HEK293T (cell line): Measurements from ENCODE around the gene ALK.

Experiments used
- CTCF ChIA-PET: fragments of 350-600 bp; formaldehyde crosslinking; extraction: SDS; loops from one replicate; lab custom pipeline; 2021; ENCODE audit warnings: antibody characterized with exemption, inconsistent platforms; lab: Yijun Ruan, JAX
- POLR2A ChIA-PET: fragments of 350-600 bp; formaldehyde crosslinking; extraction: SDS; loops from one replicate; lab custom pipeline; 2020; ENCODE audit warnings: antibody characterized with exemption, inconsistent platforms; lab: Yijun Ruan, JAX
- DNase-seq: peaks from one replicate; pipeline ENCODE4 v3.0.0; 2012; ENCODE audit warnings: mixed read lengths; ENCODE audit errors: extremely low spot score
- ARNT ChIP-seq: fragments of 450-650 bp; IDR thresholded peaks from 2 replicates; pipeline ENCODE4 v1.6.1; 2017; ENCODE audit warnings: mild to moderate bottlenecking
- BHLHE40 ChIP-seq: fragments of 450-650 bp; IDR thresholded peaks from 2 replicates; pipeline ENCODE4 v1.6.1; 2016; ENCODE audit warnings: mild to moderate bottlenecking, moderate library complexity, borderline replicate concordance
- CTBP1 ChIP-seq: fragments of 450-650 bp; IDR thresholded peaks from 2 replicates; pipeline ENCODE4 v1.6.1; 2016; ENCODE audit warnings: borderline replicate concordance
- ELF4 ChIP-seq: fragments of 450-650 bp; IDR thresholded peaks from 2 replicates; pipeline ENCODE4 v1.6.1; 2017; ENCODE audit warnings: antibody characterized with exemption
- FOXA1 ChIP-seq: fragments of 450-650 bp; IDR thresholded peaks from 2 replicates; pipeline ENCODE4 v1.6.1; 2016; ENCODE audit warnings: mild to moderate bottlenecking
- FOXK2 ChIP-seq: fragments of 450-650 bp; IDR thresholded peaks from 2 replicates; pipeline ENCODE4 v1.6.1; 2016; ENCODE audit warnings: mild to moderate bottlenecking
- FOXM1 ChIP-seq: fragments of 450-650 bp; IDR thresholded peaks from 2 replicates; pipeline ENCODE4 v1.6.1; 2017; ENCODE audit warnings: mild to moderate bottlenecking, borderline replicate concordance
- HDGF ChIP-seq: fragments of 450-650 bp; IDR thresholded peaks from 2 replicates; pipeline ENCODE4 v1.6.1; 2017; ENCODE audit warnings: antibody characterized with exemption, borderline replicate concordance
- L3MBTL2 ChIP-seq: fragments of 450-650 bp; conservative IDR thresholded peaks from 2 replicates; pipeline ENCODE4 v1.6.1; 2016; ENCODE audit warnings: mild to moderate bottlenecking
- LEF1 ChIP-seq: fragments of 450-650 bp; IDR thresholded peaks from 2 replicates; pipeline ENCODE4 v1.6.1; 2017; ENCODE audit warnings: mild to moderate bottlenecking, borderline replicate concordance
- NFRKB ChIP-seq: fragments of 450-650 bp; IDR thresholded peaks from 2 replicates; pipeline ENCODE4 v1.6.1; 2016; ENCODE audit warnings: mild to moderate bottlenecking, moderate library complexity
- SP1 ChIP-seq: fragments of 450-650 bp; IDR thresholded peaks from 2 replicates; pipeline ENCODE4 v1.6.1; 2017
- SUZ12 ChIP-seq: fragments of 450-650 bp; IDR thresholded peaks from 2 replicates; pipeline ENCODE4 v1.6.1; 2016; ENCODE audit warnings: mild to moderate bottlenecking
- TARDBP ChIP-seq: fragments of 450-650 bp; IDR thresholded peaks from 2 replicates; pipeline ENCODE4 v1.6.1; 2016
- ZNF384 ChIP-seq: fragments of 450-650 bp; IDR thresholded peaks from 2 replicates; pipeline ENCODE4 v1.6.1; 2016
- TF ChIP-seq, protein P1 (sequence below): fragments of 450-650 bp; IDR thresholded peaks from 2 replicates; pipeline ENCODE4 v1.6.1; 2016

Gene ALK

DNA sequence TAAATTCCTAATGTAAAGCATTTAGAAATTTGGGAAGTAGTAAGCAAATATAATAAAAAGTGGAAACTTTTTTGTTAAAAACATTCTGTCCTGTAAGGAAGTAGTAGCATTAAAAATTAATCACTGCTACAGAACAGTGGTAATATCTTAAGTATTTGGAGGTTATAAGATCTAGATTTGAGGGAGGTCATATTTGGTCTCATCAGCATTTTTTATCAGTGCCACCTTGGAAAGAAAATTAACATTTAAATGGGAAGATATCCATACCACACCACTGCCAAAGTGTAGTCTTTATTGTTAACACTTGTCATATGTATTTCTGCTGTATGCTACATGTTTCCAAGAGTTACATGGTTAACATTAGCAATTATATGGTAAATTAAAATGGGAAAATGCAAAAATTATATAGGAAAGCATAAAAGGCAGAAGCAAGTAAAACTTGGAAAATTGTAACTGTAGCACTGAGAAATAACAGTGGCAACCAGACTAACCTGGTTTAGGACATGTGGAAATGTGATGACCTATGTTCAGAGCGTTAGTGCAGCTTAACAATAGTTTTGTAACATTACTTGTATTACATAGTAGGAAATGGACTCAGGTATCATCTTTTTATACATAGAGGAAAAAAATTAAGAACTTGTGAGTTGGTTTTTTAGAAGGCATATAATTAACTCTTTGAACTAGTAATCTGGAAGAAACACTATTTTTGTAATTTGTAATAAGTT is 759.0 kb downstream of the ALK start:
- ChIA-PET POLR2A (no interaction called here), CTCF (no interaction called here)
- DNase-seq = no peak

DNA sequence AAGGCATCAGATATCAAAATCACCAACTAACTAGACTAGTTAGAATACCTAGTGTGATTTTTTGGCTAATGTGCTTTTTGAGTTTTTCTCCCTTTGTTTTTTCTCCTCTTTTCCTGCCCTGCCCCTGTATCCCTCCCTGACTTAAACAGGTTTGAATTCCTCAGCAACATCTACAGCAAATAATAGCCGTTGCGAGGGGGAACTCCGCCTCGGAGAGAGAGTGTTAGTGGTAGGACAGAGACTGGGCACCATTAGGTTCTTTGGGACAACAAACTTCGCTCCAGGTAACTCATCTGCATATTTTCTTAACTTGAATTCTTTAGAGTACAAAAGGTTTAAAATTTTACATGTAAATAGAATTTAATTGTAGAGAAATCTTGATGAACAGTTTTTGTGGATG is 761.2 kb downstream of the ALK start:
- DNase-seq = no peak
- TF ChIP-seq ARNT (no peak), HDGF (no peak), NFRKB (no peak), CTBP1 (no peak), ELF4 (no peak), ZNF384 (no peak), FOXM1 (no peak), L3MBTL2 (no peak), SUZ12 (no peak), FOXA1 (no peak), TARDBP (no peak), BHLHE40 (no peak), FOXK2 (no peak), LEF1 (no peak), SP1 (no peak)
- TF ChIP-seq, protein P1, sequence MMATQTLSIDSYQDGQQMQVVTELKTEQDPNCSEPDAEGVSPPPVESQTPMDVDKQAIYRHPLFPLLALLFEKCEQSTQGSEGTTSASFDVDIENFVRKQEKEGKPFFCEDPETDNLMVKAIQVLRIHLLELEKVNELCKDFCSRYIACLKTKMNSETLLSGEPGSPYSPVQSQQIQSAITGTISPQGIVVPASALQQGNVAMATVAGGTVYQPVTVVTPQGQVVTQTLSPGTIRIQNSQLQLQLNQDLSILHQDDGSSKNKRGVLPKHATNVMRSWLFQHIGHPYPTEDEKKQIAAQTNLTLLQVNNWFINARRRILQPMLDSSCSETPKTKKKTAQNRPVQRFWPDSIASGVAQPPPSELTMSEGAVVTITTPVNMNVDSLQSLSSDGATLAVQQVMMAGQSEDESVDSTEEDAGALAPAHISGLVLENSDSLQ = no peak
- ChIA-PET CTCF (no interaction called here), POLR2A (no interaction called here)

More for the DNA sequence above, 759.0 kb downstream of the ALK start:
- TF ChIP-seq LEF1 (no peak), SUZ12 (no peak), L3MBTL2 (no peak), FOXA1 (no peak), ELF4 (no peak), BHLHE40 (no peak), FOXK2 (no peak), SP1 (no peak), ZNF384 (no peak)
- TF ChIP-seq, protein P1 = no peak

DNA sequence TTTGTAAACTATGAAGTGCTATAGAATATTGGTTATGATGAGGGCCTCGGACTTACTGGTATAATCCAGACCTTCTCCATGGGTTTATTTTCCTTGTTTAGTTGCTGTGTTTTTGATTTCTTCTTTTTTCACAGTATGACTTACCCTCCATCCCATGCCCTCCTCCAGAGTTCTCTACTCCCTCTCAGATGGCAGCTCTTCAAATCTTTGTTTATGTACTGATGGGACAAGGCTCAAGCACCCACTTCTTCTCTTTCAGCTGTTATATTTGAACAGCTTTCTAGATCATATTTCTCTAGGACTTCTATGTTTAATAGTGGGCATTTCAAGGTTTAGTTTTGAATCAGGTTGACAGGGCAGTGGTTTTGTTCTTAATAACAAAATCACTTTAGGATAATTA is 762.3 kb downstream of the ALK start:
- POLR2A ChIA-PET = no interaction called here
- no peak for TF ChIP-seq FOXM1
- no peak for TF ChIP-seq SP1
- no peak for TF ChIP-seq NFRKB
- TF ChIP-seq HDGF = no peak
- TF ChIP-seq CTBP1 = no peak
- no peak for TF ChIP-seq ELF4
- TF ChIP-seq BHLHE40 = no peak
- no peak for DNase-seq
- CTCF ChIA-PET = no interaction called here

DNA sequence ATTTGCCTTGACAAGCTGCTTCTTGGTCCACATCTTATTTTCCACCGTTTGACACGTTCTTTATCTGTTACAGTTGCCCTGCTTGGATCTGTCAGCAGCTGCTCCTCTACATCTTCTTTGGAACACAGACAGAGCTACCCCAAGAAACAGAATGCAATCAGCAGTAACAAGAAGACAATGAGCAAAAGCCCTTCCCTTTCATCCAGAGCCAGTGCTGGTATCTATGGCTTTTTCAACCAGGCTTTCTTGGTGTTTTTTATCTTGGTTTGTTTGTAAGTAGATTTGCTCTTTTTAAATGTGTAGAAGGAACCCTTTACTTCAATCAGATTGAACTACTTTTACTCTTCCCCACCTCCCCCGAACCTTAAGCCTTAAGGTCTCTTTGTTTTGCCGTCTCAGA is 764.3 kb downstream of the ALK start:
- DNase-seq = no peak
- CTCF ChIA-PET = no interaction called here
- POLR2A ChIA-PET = no interaction called here
- no peak for TF ChIP-seq LEF1
- TF ChIP-seq CTBP1 = no peak
- TF ChIP-seq SUZ12 = no peak
- no peak for TF ChIP-seq ZNF384
- no peak for TF ChIP-seq FOXK2
- TF ChIP-seq L3MBTL2 = no peak
- no peak for TF ChIP-seq HDGF
- TF ChIP-seq FOXA1 = no peak
- TF ChIP-seq, protein P1 = no peak
- TF ChIP-seq BHLHE40 = no peak
- TF ChIP-seq TARDBP = no peak
- TF ChIP-seq ELF4 = no peak
- no peak for TF ChIP-seq NFRKB
- TF ChIP-seq SP1 = no peak

DNA sequence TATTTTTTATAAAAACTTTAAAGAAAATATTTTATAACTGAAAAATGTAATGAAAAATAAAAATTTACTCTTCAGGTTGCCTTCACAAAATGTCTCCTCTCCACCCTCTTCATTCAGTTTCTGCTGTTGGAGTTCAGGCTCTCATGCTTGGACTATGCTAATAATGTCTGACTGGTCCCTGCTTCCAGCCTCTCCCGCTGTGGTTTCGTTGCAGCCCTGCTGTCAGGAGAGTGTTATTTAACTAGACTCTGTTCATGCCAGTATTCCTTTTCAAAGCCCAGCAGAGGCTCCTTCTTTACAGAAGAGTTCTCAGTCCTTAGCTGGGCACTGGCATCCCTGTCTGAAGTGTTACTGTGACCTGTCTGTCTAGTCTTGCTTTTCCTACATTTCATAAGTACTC is 765.8 kb downstream of the ALK start:
- no peak for DNase-seq
- ChIA-PET CTCF (no interaction called here), POLR2A (no interaction called here)
- no peak for TF ChIP-seq ZNF384
- TF ChIP-seq SUZ12 = no peak
- TF ChIP-seq LEF1 = no peak
- TF ChIP-seq, protein P1 = no peak
- TF ChIP-seq FOXM1 = no peak
- TF ChIP-seq ARNT = no peak
- TF ChIP-seq BHLHE40 = no peak
- TF ChIP-seq L3MBTL2 = no peak
- TF ChIP-seq NFRKB = no peak
- no peak for TF ChIP-seq SP1
- no peak for TF ChIP-seq HDGF
- TF ChIP-seq FOXA1 = no peak
- TF ChIP-seq CTBP1 = no peak
- no peak for TF ChIP-seq TARDBP
- TF ChIP-seq ELF4 = no peak
- no peak for TF ChIP-seq FOXK2
